NCI-H510A treated with DMSO at 0.1 percent for 48 hours (cell line): ENCODE results near the gene EEF1AKMT2.
A peak's percentile ranks its signal among the peaks of the same experiment; 100 is the strongest.
"Not testable (repeated sequence)": the region's sequence is repeated elsewhere in the genome, so short reads cannot be mapped to it uniquely, and the experiment has no call there.

Experiments used
- DNase-seq: peaks from one replicate; lab custom pipeline; 2025; lab: John Stamatoyannopoulos, UW

EEF1AKMT2 gene

DNA sequence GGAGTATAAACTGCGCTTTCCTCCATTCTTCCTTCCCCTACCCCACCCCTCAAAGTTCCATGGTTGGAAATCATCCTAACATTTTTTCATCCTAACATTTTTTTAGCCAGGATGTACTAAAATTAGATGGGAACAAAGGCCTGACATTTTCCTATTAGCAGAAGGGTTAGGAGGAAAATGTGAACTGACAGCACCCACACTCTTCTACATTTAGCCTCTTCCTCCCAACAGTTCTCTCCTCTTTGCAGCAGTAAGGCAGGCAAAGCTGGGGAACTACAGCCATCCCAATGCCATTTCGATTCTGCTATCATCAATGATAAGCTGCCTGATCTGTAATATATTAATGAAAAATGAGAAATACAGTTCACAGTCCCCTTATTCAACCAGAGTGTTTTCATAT lies 36.1 kb downstream of the EEF1AKMT2 start:
- DNase-seq: no peak

- DNase-seq: no peak
Observed at GRCh38 chr10:124754227-124754626, 37.5 kb downstream of the EEF1AKMT2 start.

DNA sequence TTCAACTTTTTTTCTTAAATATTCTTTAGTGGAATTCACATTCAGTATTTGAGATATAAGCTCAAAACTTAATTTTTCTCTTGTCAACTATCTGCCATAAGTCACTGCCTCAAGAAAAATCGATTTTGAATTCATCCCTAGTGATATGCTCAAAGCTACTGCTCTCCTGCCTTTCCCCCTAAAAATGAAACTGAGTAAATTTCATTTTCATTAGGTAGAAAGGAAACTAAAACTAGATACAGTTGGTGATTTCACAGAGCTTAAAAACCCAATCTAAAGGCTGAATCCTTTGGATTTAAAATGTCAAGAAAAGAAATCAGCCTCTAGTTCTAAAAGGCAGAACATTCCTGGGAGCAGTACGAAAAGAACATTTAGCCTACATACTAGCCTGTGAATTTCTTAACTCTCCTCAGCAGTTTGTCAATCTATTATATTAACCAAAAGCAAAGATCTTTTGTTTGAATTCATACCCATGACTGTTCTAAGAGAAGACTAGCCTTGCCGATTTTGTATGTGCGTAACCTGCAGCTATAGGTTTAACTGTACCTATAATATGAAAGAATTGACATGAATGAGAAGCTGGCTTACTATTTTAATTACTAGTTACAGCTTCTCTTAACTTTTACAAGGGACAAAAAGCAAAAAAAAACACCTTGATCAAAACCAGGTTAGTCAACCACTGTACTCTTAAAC lies 42.6 kb downstream of the EEF1AKMT2 start:
- DNase-seq: no peak

GRCh38 chr10:124748166-124748565 lies 43.5 kb downstream of the EEF1AKMT2 start:
- no peak for DNase-seq

- no peak for DNase-seq
Observed at GRCh38 chr10:124747745-124748144, 43.9 kb downstream of the EEF1AKMT2 start.

- DNase-seq: no peak
Observed at GRCh38 chr10:124746992-124747391, 44.7 kb downstream of the EEF1AKMT2 start.

GRCh38 chr10:124746447-124746846 lies 45.2 kb downstream of the EEF1AKMT2 start:
- not testable (repeated sequence) for DNase-seq

- DNase-seq: peak; percentile 71
Observed at GRCh38 chr10:124745673-124746072, 46.0 kb downstream of the EEF1AKMT2 start.

GRCh38 chr10:124745252-124745651 lies 46.4 kb downstream of the EEF1AKMT2 start:
- no peak for DNase-seq

- peak; percentile 77 for DNase-seq
Observed at GRCh38 chr10:124744102-124745050, 47.3 kb downstream of the EEF1AKMT2 start, which contains the start of gene FAM53B. Gene FAM53B, minus strand, starts transcription at chr10:124744378. Its CDS starts 37,665 bp downstream, at chr10:124706713.

DNA sequence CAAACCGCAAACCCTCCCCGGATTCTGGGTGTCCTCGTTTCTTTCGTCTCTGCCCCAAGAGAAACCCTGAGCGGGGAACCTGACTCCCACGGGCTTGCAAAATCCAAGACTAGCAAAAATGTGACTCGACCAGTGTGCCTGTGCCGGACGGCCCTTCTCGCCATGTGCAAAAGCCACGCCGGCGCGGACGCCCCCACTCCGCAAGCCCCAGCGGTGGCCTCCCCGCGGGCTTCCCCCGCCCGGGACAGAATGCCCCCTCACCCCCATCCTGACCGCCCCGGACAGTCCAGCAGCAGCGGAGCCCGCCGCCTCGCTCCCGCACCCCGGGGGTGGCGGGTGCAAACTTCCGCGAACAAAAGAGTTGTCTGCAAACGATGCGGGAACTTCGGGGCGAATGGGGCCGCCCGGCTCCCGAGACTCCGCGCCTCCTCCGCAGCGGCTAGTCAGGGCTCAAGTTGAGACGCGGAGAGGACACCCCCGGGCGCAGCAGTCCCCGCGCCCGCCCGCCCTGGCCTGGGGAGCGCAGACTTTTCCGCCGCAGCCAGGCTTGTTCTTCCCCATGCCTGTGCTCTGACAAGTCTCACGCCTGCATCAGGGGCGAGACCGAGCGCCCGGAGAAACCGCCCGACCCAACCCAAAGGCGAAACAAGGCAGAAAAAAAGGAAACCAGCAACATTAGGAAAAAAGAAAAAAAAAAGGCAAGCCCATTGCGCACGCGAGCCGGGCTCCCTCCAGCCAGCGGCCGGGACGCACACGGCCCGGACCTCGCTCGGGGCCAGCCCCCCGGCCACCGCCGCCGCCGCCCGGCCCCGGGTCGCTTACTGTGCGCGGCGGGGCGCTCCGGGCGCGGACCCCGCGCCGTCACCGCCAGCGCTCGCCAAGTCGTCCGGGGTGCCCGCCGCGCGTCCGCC lies 48.2 kb downstream of the EEF1AKMT2 start:
- DNase-seq: peak; percentile 33

DNA sequence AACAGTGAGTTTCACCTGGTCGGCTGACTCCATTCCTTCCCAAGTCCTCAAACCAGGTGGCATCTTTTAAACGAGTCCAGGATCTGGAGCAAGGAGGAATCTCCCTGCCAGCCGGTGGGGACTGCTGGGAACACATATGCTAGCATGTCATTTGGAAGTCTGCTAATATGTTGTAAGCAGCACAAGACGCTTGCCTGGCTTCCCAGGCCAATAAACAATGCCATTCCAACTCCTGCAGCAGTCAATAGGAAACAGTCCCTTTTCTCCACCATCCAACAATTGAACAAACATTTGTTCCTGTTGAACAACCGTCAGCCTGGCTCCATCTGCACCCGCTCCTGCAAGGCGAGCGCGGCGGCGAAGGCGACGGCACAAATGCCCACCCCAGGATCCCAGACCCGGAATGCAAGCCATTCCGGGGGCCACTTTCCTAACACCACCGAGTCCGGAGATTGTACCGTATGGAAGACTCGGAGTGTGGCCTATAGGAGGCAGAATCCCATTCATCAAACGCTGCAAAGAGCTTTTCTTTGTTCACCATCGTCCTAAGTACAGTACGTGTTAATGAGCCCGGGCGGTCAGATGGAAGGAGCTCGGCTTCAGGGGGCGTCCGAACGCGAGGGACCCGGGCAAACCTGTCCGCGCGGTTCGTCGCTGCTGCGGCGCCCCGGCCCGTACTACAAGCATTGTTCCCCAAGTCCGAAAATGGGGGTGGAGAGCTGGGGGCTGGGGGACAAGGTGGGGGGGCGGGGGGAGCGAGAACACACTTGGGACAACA lies 49.1 kb downstream of the EEF1AKMT2 start:
- peak; percentile 52 for DNase-seq

- no peak for DNase-seq
Observed at GRCh38 chr10:124741922-124742412, 49.7 kb downstream of the EEF1AKMT2 start.

GRCh38 chr10:124741281-124741921 lies 50.3 kb downstream of the EEF1AKMT2 start:
- peak; percentile 93 for DNase-seq

- peak; percentile 24 for DNase-seq
Observed at GRCh38 chr10:124740369-124741280, 51.1 kb downstream of the EEF1AKMT2 start.

- DNase-seq: no peak
Observed at GRCh38 chr10:124739986-124740368, 51.7 kb downstream of the EEF1AKMT2 start.

DNA sequence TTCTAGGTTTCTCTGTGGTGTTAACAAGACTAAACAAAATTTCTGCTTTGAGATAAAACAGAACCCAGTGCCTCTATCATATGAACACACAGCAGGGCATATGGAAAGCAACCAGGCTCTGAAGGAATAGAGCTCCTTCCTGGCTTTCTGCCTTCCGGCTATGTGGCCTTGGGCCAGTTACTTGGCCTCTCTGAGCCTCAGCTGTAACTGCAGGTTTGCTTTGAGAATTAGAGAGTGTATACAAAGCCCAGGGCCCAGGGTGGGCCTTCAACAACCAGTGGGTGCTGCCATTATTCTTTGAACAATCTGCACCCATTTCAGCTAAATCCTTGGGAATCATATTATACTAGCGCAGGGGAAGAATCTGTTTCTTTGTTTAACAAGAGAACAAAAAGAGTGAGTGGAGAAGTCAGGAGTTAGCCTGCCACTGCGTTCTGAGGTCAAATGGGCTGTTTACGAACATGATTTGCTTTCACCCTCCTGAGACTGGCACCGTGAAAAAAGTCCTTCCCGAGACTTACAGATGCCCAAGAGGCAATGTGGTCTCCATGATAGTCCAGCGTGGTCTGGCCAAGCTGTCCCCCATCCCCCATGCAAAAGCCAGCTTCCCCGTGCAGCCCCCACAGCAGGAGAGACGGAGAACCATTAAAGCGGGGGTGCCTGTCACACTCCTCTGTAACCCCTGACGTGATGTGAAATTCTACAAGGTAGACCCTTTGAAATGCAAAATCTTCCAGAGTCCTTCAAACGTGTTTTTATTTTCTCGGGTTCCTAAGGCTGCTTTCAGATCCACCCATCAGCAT lies 52.4 kb downstream of the EEF1AKMT2 start:
- DNase-seq: no peak

GRCh38 chr10:124738441-124738840 lies 53.2 kb downstream of the EEF1AKMT2 start:
- no peak for DNase-seq
